ENCODE results near the gene CRYGB.
"Not testable (repeated sequence)": the region's sequence is repeated elsewhere in the genome, so short reads cannot be mapped to it uniquely, and the experiment has no call there.

Gene CRYGB

GRCh38 chr2:208118918-208119317 is 27.0 kb downstream of the CRYGB start:
- TF ChIP-seq GATA1 (IDR thresholded peaks at IDR 0.05; ENCODE audit: low read depth, low read length) (no peak), POLR2A (IDR thresholded peaks at IDR 0.05; ENCODE audit: low read length) (no peak)
- no peak for DNase-seq

- not testable (repeated sequence) for DNase-seq
These were observed 28.6 kb downstream of the CRYGB start for GRCh38 chr2:208117390-208117789.

- no peak for TF ChIP-seq POLR2A (IDR thresholded peaks at IDR 0.05; ENCODE audit: low read length)
- no peak for DNase-seq
These were observed 33.0 kb downstream of the CRYGB start for GRCh38 chr2:208112969-208113368.

GRCh38 chr2:208112273-208112745 is 33.6 kb downstream of the CRYGB start:
- DNase-seq: not testable (repeated sequence)

GRCh38 chr2:208103616-208104015 is 42.3 kb downstream of the CRYGB start:
- no peak for TF ChIP-seq POLR2A (IDR thresholded peaks at IDR 0.05; ENCODE audit: low read length)
- TF ChIP-seq GATA1 (IDR thresholded peaks at IDR 0.05; ENCODE audit: low read depth, low read length): no peak
- no peak for DNase-seq

- DNase-seq: no peak
- TF ChIP-seq POLR2A (IDR thresholded peaks at IDR 0.05; ENCODE audit: low read length): no peak
- no peak for TF ChIP-seq GATA1 (IDR thresholded peaks at IDR 0.05; ENCODE audit: low read depth, low read length)
These were observed 44.0 kb downstream of the CRYGB start for GRCh38 chr2:208101716-208102631.

- TF ChIP-seq GATA1 (IDR thresholded peaks at IDR 0.05; ENCODE audit: low read depth, low read length): no peak
- TF ChIP-seq POLR2A (IDR thresholded peaks at IDR 0.05; ENCODE audit: low read length): no peak
- no peak for DNase-seq
These were observed 46.1 kb downstream of the CRYGB start for GRCh38 chr2:208099682-208100470.

- not testable (repeated sequence) for DNase-seq
These were observed 47.3 kb downstream of the CRYGB start for GRCh38 chr2:208098701-208099100.

- DNase-seq: no peak
- no peak for TF ChIP-seq POLR2A (IDR thresholded peaks at IDR 0.05; ENCODE audit: low read length)
- TF ChIP-seq GATA1 (IDR thresholded peaks at IDR 0.05; ENCODE audit: low read depth, low read length): no peak
These were observed 47.7 kb downstream of the CRYGB start for GRCh38 chr2:208098267-208098666.

GRCh38 chr2:208097801-208098200 is 48.2 kb downstream of the CRYGB start:
- TF ChIP-seq POLR2A (IDR thresholded peaks at IDR 0.05; ENCODE audit: low read length): no peak
- TF ChIP-seq GATA1 (IDR thresholded peaks at IDR 0.05; ENCODE audit: low read depth, low read length): no peak
- no peak for DNase-seq

- no peak for DNase-seq
These were observed 48.6 kb downstream of the CRYGB start for GRCh38 chr2:208097313-208097712.

GRCh38 chr2:208096080-208096479 is 49.9 kb downstream of the CRYGB start:
- TF ChIP-seq GATA1 (IDR thresholded peaks at IDR 0.05; ENCODE audit: low read depth, low read length) (no peak), POLR2A (IDR thresholded peaks at IDR 0.05; ENCODE audit: low read length) (no peak)
- DNase-seq: no peak

More at GRCh38 chr2:208097313-208097712, 48.6 kb downstream of the CRYGB start:
- no peak for TF ChIP-seq GATA1 (IDR thresholded peaks at IDR 0.05; ENCODE audit: low read depth, low read length)
- TF ChIP-seq POLR2A (IDR thresholded peaks at IDR 0.05; ENCODE audit: low read length): no peak

GRCh38 chr2:208093128-208093527 is 52.8 kb downstream of the CRYGB start:
- no peak for TF ChIP-seq GATA1 (IDR thresholded peaks at IDR 0.05; ENCODE audit: low read depth, low read length)
- TF ChIP-seq POLR2A (IDR thresholded peaks at IDR 0.05; ENCODE audit: low read length): no peak
- no peak for DNase-seq

Data from erythroblast (primary cell).